T-helper 22 cell (primary cell): ENCODE measurements around the gene MPV17.
A peak's percentile ranks its signal among the peaks of the same experiment; 100 is the strongest.
"Not testable (repeated sequence)": the region's sequence is repeated elsewhere in the genome, so short reads cannot be mapped to it uniquely, and the experiment has no call there.

ENCODE experiments used
- DNase-seq: peaks from one replicate; pipeline ENCODE4 v3.0.0-alpha.2; 2020; ENCODE audit warnings: low read depth

MPV17 gene

GRCh38 chr2:27323596-27324285, 844 bp upstream of the MPV17 start:
- DNase-seq = no peak

- no peak for DNase-seq
These were observed 564 bp downstream of the MPV17 start for GRCh38 chr2:27322301-27322765.

- no peak for DNase-seq
These were observed 1.8 kb downstream of the MPV17 start for GRCh38 chr2:27320958-27321543.

GRCh38 chr2:27319839-27320238, 3.1 kb downstream of the MPV17 start:
- DNase-seq = not testable (repeated sequence)

GRCh38 chr2:27316655-27317412, 6.1 kb downstream of the MPV17 start:
- no peak for DNase-seq

GRCh38 chr2:27315122-27315521, 7.8 kb downstream of the MPV17 start:
- no peak for DNase-seq

GRCh38 chr2:27314709-27315108, 8.2 kb downstream of the MPV17 start:
- no peak for DNase-seq

- no peak for DNase-seq
These were observed 8.8 kb downstream of the MPV17 start for GRCh38 chr2:27313882-27314645.

- DNase-seq = no peak
These were observed 10.7 kb downstream of the MPV17 start for GRCh38 chr2:27312152-27312551.

- DNase-seq = no peak
These were observed 13.2 kb downstream of the MPV17 start for GRCh38 chr2:27309651-27310050.

GRCh38 chr2:27308359-27308881, 14.5 kb downstream of the MPV17 start, which contains the start of gene UCN:
Gene UCN, minus strand, starts transcription at chr2:27308445. Its CDS starts 550 bp downstream, at chr2:27307895.
- no peak for DNase-seq

- DNase-seq = no peak
These were observed 15.1 kb downstream of the MPV17 start for GRCh38 chr2:27307545-27308358.

- no peak for DNase-seq
These were observed 15.7 kb downstream of the MPV17 start for GRCh38 chr2:27307287-27307544.

GRCh38 chr2:27306573-27307286, 16.2 kb downstream of the MPV17 start:
- DNase-seq = no peak

GRCh38 chr2:27306136-27306535, 16.8 kb downstream of the MPV17 start:
- no peak for DNase-seq

- no peak for DNase-seq
These were observed 17.4 kb downstream of the MPV17 start for GRCh38 chr2:27305516-27305915.

- DNase-seq = no peak
These were observed 18.2 kb downstream of the MPV17 start for GRCh38 chr2:27304488-27305240.

GRCh38 chr2:27303093-27304025, 19.5 kb downstream of the MPV17 start:
- DNase-seq = peak; percentile 17

GRCh38 chr2:27300606-27301005, 22.3 kb downstream of the MPV17 start:
- not testable (repeated sequence) for DNase-seq
